ENCODE measurements around the gene ANKLE2. TPM values are rescaled to one million over a fixed set of nuclear protein-coding genes. Genes with fewer than 3 reads are reported as not detected.
A peak's percentile ranks its signal among the peaks of the same experiment; 100 is the strongest.

The ANKLE2 gene
- polyA plus RNA-seq, 2 of the 4 experiments (the other 2 are of a cell fraction), result 70.7 to 103 TPM

GRCh38 chr12:132736378-132736777 lies 25.3 kb downstream of the ANKLE2 start:
- FAIRE-seq (no peak), DNase-seq (ENCODE audit: low read depth in 1 of 2, low spot score in 1 of 2) (no peak), ATAC-seq (peak in 1 of 2 experiments; percentile 16; a peak in 3 of 6 replicates)
- ChIA-PET POLR2A (no interaction called here), CTCF (interaction anchor here (0.6 to 1.6 kb wide), 4 partner anchors 10 to 367 kb away, joined by 3 to 4 read pairs (median 3); no protein-coding TSS in a partner anchor)
- TF ChIP-seq EHF (CRISPR knock-in tag; IDR thresholded peaks at IDR 0.05), result no peak
- TF ChIP-seq CHD2 (IDR thresholded peaks at IDR 0.05; ENCODE audit: low read length, partially characterized antibody), result no peak
- TF ChIP-seq ESRRA (IDR thresholded peaks at IDR 0.05; ENCODE audit: borderline replicate concordance, low read length), result no peak
- TF ChIP-seq KDM1A (IDR thresholded peaks at IDR 0.05; ENCODE audit: low read depth), result no peak
- TF ChIP-seq CEBPB (IDR thresholded peaks at IDR 0.05), result no peak
- no peak for TF ChIP-seq RCOR1 (IDR thresholded peaks at IDR 0.05; ENCODE audit: low read depth, low read length)
- no peak for TF ChIP-seq HOXB5 (CRISPR knock-in tag; IDR thresholded peaks at IDR 0.05)
- TF ChIP-seq, protein P1, sequence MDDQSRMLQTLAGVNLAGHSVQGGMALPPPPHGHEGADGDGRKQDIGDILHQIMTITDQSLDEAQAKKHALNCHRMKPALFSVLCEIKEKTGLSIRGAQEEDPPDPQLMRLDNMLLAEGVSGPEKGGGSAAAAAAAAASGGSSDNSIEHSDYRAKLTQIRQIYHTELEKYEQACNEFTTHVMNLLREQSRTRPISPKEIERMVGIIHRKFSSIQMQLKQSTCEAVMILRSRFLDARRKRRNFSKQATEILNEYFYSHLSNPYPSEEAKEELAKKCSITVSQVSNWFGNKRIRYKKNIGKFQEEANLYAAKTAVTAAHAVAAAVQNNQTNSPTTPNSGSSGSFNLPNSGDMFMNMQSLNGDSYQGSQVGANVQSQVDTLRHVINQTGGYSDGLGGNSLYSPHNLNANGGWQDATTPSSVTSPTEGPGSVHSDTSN (IDR thresholded peaks at IDR 0.05), result no peak
- TF ChIP-seq, protein P2, sequence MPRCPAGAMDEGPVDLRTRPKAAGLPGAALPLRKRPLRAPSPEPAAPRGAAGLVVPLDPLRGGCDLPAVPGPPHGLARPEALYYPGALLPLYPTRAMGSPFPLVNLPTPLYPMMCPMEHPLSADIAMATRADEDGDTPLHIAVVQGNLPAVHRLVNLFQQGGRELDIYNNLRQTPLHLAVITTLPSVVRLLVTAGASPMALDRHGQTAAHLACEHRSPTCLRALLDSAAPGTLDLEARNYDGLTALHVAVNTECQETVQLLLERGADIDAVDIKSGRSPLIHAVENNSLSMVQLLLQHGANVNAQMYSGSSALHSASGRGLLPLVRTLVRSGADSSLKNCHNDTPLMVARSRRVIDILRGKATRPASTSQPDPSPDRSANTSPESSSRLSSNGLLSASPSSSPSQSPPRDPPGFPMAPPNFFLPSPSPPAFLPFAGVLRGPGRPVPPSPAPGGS (IDR thresholded peaks at IDR 0.05), result no peak
- TF ChIP-seq ZC3H11A (IDR thresholded peaks at IDR 0.05), result no peak
- TF ChIP-seq, protein P3, sequence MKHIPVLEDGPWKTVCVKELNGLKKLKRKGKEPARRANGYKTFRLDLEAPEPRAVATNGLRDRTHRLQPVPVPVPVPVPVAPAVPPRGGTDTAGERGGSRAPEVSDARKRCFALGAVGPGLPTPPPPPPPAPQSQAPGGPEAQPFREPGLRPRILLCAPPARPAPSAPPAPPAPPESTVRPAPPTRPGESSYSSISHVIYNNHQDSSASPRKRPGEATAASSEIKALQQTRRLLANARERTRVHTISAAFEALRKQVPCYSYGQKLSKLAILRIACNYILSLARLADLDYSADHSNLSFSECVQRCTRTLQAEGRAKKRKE (CRISPR knock-in tag; IDR thresholded peaks at IDR 0.05; ENCODE audit: low read depth), result no peak
- TF ChIP-seq CHD4 (IDR thresholded peaks at IDR 0.05; ENCODE audit: borderline replicate concordance), result no peak
- no peak for TF ChIP-seq CBX2 (IDR thresholded peaks at IDR 0.05; ENCODE audit: borderline replicate concordance, low read depth)
- TF ChIP-seq CTCF (IDR thresholded peaks at IDR 0.05), result no peak
- no peak for TF ChIP-seq MAZ (IDR thresholded peaks at IDR 0.05; ENCODE audit: borderline replicate concordance, low read depth, low read length)
- Histone ChIP-seq H3K27ac (no peak overlapping the region), H3K4me1 (no peaks in the 10 kb centered on the region), H3K4me2 (no peak overlapping the region), H3K9me3 (no peaks in the 10 kb centered on the region), H3K4me3 (no peak overlapping the region)
- 91% methylated on average over 12 of the region's 12 CpGs for WGBS (ENCODE audit: missing lambda C conversion rate)

DNA sequence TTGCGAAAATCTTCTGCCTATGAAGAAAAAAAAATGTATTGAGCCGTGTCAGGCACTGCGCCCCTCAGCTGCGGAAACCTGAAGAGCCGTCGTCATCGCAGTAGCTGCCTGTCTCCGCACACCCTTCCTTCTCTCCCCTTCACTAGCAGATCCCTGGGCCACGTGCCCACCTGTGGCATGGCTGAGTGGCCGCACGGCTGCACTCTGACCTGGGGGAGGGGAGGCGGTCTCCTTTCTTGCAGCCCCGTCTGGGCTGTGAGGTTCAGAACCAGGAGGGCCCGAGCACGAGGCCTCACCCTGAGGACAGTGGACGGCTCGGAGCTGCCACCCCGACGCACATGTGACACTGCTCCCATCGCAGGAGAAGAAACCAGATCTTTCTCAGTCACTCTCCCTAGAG lies 26.1 kb downstream of the ANKLE2 start:
- H3K4me2 ChIP-seq, result no peak overlapping the region
- POLR2A ChIA-PET, result no interaction called here
- H3K27ac ChIP-seq, result no peak overlapping the region
- H3K4me1 ChIP-seq, result no peaks in the 10 kb centered on the region
- 91% methylated on average over 17 of the region's 20 CpGs for WGBS (ENCODE audit: missing lambda C conversion rate)
- ATAC-seq (no peak; a peak in 1 of 6 replicates), DNase-seq (ENCODE audit: low read depth in 1 of 2, low spot score in 1 of 2) (no peak), FAIRE-seq (no peak)
- no peaks in the 10 kb centered on the region for H3K9me3 ChIP-seq
- no peak overlapping the region for H3K4me3 ChIP-seq
- CTCF ChIA-PET, result interaction anchor here (0.9 to 3.1 kb wide), 5 partner anchors 11 to 33 kb away, joined by 3 to 6 read pairs (median 3); no protein-coding TSS in a partner anchor
- TF ChIP-seq JUNB (IDR thresholded peaks at IDR 0.05), result no peak
- no peak for TF ChIP-seq RNF2 (IDR thresholded peaks at IDR 0.05; ENCODE audit: borderline replicate concordance, low read depth)
- no peak for TF ChIP-seq POLR2AphosphoS2 (conservative IDR thresholded peaks at IDR 0.05; ENCODE audit: low read length)
- TF ChIP-seq NPAS2 (CRISPR knock-in tag; IDR thresholded peaks at IDR 0.05; ENCODE audit: borderline replicate concordance), result no peak
- TF ChIP-seq, protein P4, sequence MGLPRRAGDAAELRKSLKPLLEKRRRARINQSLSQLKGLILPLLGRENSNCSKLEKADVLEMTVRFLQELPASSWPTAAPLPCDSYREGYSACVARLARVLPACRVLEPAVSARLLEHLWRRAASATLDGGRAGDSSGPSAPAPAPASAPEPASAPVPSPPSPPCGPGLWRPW (IDR thresholded peaks at IDR 0.05), result no peak
- no peak for TF ChIP-seq EHMT2 (IDR thresholded peaks at IDR 0.05; ENCODE audit: low read depth)
- TF ChIP-seq CHD4 (IDR thresholded peaks at IDR 0.05; ENCODE audit: borderline replicate concordance), result no peak
- no peak for TF ChIP-seq HDAC2 (IDR thresholded peaks at IDR 0.05)
- TF ChIP-seq, protein P5, sequence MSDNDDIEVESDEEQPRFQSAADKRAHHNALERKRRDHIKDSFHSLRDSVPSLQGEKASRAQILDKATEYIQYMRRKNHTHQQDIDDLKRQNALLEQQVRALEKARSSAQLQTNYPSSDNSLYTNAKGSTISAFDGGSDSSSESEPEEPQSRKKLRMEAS (IDR thresholded peaks at IDR 0.05), result no peak
- no peak for TF ChIP-seq ZFP36 (IDR thresholded peaks at IDR 0.05; ENCODE audit: borderline replicate concordance, partially characterized antibody)
- TF ChIP-seq KDM1A (IDR thresholded peaks at IDR 0.05; ENCODE audit: low read depth), result no peak
- TF ChIP-seq HOXB5 (CRISPR knock-in tag; IDR thresholded peaks at IDR 0.05), result no peak
- TF ChIP-seq CBX2 (IDR thresholded peaks at IDR 0.05; ENCODE audit: borderline replicate concordance, low read depth), result no peak
- TF ChIP-seq KDM5A (IDR thresholded peaks at IDR 0.05), result no peak
- no peak for TF ChIP-seq TP53 (CRISPR knock-in tag; IDR thresholded peaks at IDR 0.05)
- no peak for TF ChIP-seq FOSL2 (IDR thresholded peaks at IDR 0.05)
- no peak for TF ChIP-seq FOSL2 (CRISPR knock-in tag; IDR thresholded peaks at IDR 0.05)
- TF ChIP-seq, protein P3 (CRISPR knock-in tag; IDR thresholded peaks at IDR 0.05; ENCODE audit: low read depth), result no peak

Data from A549 (cell line).